ENCODE measurements around the gene LMAN2L. TPM values are rescaled to one million over a fixed set of nuclear protein-coding genes. Genes with fewer than 3 reads are reported as not detected.

The LMAN2L gene
- total RNA-seq, 1 experiment from 2014 or later: 17.6 TPM

GRCh38 chr2:96733931-96734330 is 5.9 kb downstream of the LMAN2L start:
- H3K4me1 Mint-ChIP-seq: peaks cover 1% of the 10 kb centered on the region in 2 experiments; a peak in 3 of 4 replicates

More at GRCh38 chr2:96733931-96734330, 5.9 kb downstream of the LMAN2L start:
- Histone ChIP-seq H3K27ac (ENCODE audit: insufficient read length, low read depth, low read length) (no peak overlapping the region), H3K79me2 (ENCODE audit: insufficient read depth, low read length) (peaks cover 3% of the 10 kb centered on the region; the same call in 1 of the 2 replicates), H3K4me1 (ENCODE audit: insufficient read depth, low read length) (no peaks in the 10 kb centered on the region; the same call in 1 of the 2 replicates), H3K9ac (ENCODE audit: extremely low read depth, insufficient read length, low read length) (no peak overlapping the region), H3K9me3 (ENCODE audit: control insufficient read depth, low read depth, low read length) (no peaks in the 10 kb centered on the region), H2BK12ac (ENCODE audit: insufficient read length, low read depth, low read length) (no peak overlapping the region), H3K18ac (ENCODE audit: insufficient read length, low read depth, low read length) (no peak overlapping the region), H4K8ac (replicated peaks; ENCODE audit: insufficient read length, low read depth, low read length) (no peak overlapping the region), H3K4me2 (ENCODE audit: insufficient read depth, insufficient read length, low read length) (no peak overlapping the region), H2BK20ac (ENCODE audit: low read depth, low read length, poor library complexity, severe bottlenecking) (no peak overlapping the region), H2BK15ac (ENCODE audit: low read depth, low read length) (no peak overlapping the region), H3K27me3 (ENCODE audit: insufficient read depth, low read length) (no peaks in the 10 kb centered on the region), H3K4ac (ENCODE audit: low read depth, low read length) (no peak overlapping the region), H4K5ac (ENCODE audit: insufficient read length, low read depth, low read length) (no peak overlapping the region), H4K91ac (ENCODE audit: insufficient read length, low read depth, low read length) (no peak overlapping the region), H3K23ac (ENCODE audit: insufficient read length, low read depth, low read length) (no peak overlapping the region), H2BK5ac (ENCODE audit: insufficient read length, low read length) (no peak overlapping the region), H3K79me1 (ENCODE audit: insufficient read depth, low read depth, low read length, poor library complexity, severe bottlenecking) (no peaks in the 10 kb centered on the region), H2BK120ac (ENCODE audit: low read depth, low read length, poor library complexity, severe bottlenecking) (no peak overlapping the region), H2AK5ac (ENCODE audit: insufficient read length, low read length) (no peak overlapping the region), H2AFZ (ENCODE audit: low read length) (no peak overlapping the region), H3T11ph (ENCODE audit: low read length) (no peak overlapping the region), H3K23me2 (ENCODE audit: insufficient read length, low read depth, low read length, poor library complexity, severe bottlenecking) (no peaks in the 10 kb centered on the region), H4K20me1 (ENCODE audit: control insufficient read depth, insufficient read depth, insufficient read length) (no peaks in the 10 kb centered on the region), H3K14ac (ENCODE audit: insufficient read depth, low read length) (no peak overlapping the region), H3K56ac (ENCODE audit: insufficient read length, low read depth, low read length) (no peak overlapping the region)
- Mint-ChIP-seq H3K27ac (no peak overlapping the region), H3K9me3 (no peaks in the 10 kb centered on the region), H3K27me3 (ENCODE audit: low read depth) (no peaks in the 10 kb centered on the region; the same call in 1 of the 2 replicates), H3K36me3 (ENCODE audit: insufficient read depth in 1 of 3, low read depth in 3 of 3) (peaks cover 33 to 78% (median 77%) of the 10 kb centered on the region in 3 experiments; a peak in 6 of 7 replicates), H3K4me3 (no peak overlapping the region)
- no peak for TF ChIP-seq CTCF (conservative IDR thresholded peaks at IDR 0.05)
- DNase-seq: no peak
- no CpG with 5 or more reads among the region's 3 CpGs for WGBS (ENCODE audit: extremely low coverage, insufficient read length, low lambda C conversion rate)

Data from H9 (cell line).